ENCODE results near the gene CLHC1.

DNA sequence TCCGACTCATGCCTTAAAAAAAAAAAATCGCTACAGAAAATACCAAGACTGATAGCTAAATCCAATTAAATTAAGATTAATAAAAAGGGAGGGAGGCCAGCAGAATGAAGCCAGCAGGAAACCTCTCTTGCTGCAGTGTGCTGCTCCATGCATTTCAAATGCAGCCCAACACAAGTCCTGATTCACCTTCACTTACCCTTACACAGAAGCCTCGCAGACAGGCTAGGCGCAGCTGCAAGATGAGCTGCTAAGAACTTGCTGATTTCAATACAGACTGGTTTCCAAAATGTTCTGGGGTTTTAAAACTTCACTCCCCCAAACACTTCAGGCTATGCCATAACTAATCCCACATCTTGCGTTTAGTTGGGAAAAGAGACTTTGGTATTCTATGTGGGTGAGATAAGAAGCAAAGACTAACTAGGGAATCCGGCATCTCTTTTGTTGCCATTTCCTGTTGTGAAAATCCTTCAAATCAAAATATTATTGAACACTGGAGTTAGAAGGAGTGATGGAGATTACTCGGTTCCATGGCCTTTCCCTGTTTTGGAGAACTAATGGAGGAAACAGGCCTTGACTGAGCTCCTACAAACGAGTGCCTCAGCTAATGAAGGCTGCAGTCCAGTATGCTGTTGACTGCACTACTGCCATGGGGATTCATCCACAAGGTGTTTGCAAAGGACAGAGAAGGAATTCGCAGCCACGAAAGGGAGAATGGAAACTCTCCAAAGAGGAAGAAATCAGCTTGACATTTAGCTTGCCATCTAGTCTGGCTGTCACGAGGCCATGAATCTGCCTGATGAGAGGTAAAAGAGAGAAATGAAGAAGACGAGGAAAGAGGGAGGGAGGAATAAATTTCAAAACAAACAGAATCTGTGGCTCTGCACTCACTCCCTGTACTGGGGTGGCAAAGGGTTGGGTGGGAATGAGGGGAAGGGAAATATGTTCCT, 67.3 kb downstream of the CLHC1 start:
- TF ChIP-seq SIN3A (IDR thresholded peaks at IDR 0.05; ENCODE audit: borderline replicate concordance, insufficient read depth, low read length) (no peak), POLR2AphosphoS5 (IDR thresholded peaks at IDR 0.05; ENCODE audit: low read depth, low read length) (no peak)
